Naive thymus-derived CD4-positive, alpha-beta T cell (primary cell): ENCODE measurements around the gene VTI1B. TPM values are rescaled to one million over a fixed set of nuclear protein-coding genes. Genes with fewer than 3 reads are reported as not detected.

Experiments
- ATAC-seq: fragments of 150-1000 bp; cut with Tn5 transposase; 2 replicates; pipeline ENCODE4 v1.10.0; 2021; ENCODE audit warnings: mild to moderate bottlenecking, moderate library complexity
- CTCF ChIA-PET: fragments of 350-600 bp; sonication (Branson Sonifier 250); formaldehyde crosslinking; loops from one replicate; lab custom pipeline; 2021; ENCODE audit warnings: antibody characterized with exemption; lab: Charles Lee
- POLR2A ChIA-PET: fragments of 350-600 bp; sonication (Branson Sonifier 250); formaldehyde crosslinking; loops from one replicate; lab custom pipeline; 2021; ENCODE audit warnings: antibody characterized with exemption, inconsistent platforms; lab: Charles Lee
- DNase-seq, 9 donors: peaks; one replicate each; pipeline versions ENCODE4 v3.0.0 to v3.0.0-alpha.2; 2020 to 2022; ENCODE audit warnings: mixed read lengths in 1 of 9
- H3K27ac ChIP-seq: one replicate; pipeline ENCODE4 v1.7.0; 2013; ENCODE audit warnings: mild to moderate bottlenecking, low read depth, low read length, moderate library complexity
- H3K27me3 ChIP-seq, 2 donors: one replicate each; pipeline ENCODE4 v1.7.0; 2013; ENCODE audit warnings: low read length in 2 of 2, mild to moderate bottlenecking in 2 of 2, moderate library complexity in 2 of 2; ENCODE audit not compliant: control insufficient read depth in 2 of 2, insufficient read depth in 2 of 2
- H3K36me3 ChIP-seq, 3 experiments: 1 replicate in 2 of 3; 2 replicates in 1 of 3; pipeline ENCODE4 v1.7.0; 2013; ENCODE audit warnings: low read length in 3 of 3, mild to moderate bottlenecking in 3 of 3, moderate library complexity in 1 of 3; ENCODE audit not compliant: insufficient read depth in 3 of 3, control insufficient read depth in 2 of 3
- H3K4me1 ChIP-seq, 2 donors: one replicate each; pipeline ENCODE4 v1.7.0; 2013; ENCODE audit warnings: low read length in 2 of 2, mild to moderate bottlenecking in 2 of 2, moderate library complexity in 1 of 2; ENCODE audit not compliant: control insufficient read depth in 2 of 2, insufficient read depth in 2 of 2
- H3K4me3 ChIP-seq: 2 replicates; pipeline ENCODE4 v1.7.0; 2013; ENCODE audit warnings: mild to moderate bottlenecking, low read length
- H3K9me3 ChIP-seq, 3 experiments: 1 replicate in 2 of 3; 2 replicates in 1 of 3; pipeline ENCODE4 v1.7.0; 2013; ENCODE audit warnings: low read length in 3 of 3; ENCODE audit not compliant: control insufficient read depth in 2 of 3
- H3K27ac Mint-ChIP-seq, 9 donors: one replicate each; pipeline ENCODE4 v1.8.0; 2020 to 2022; ENCODE audit warnings: mixed read lengths in 9 of 9, mild to moderate bottlenecking in 8 of 9, moderate library complexity in 5 of 9, inconsistent platforms in 2 of 9
- H3K27me3 Mint-ChIP-seq, 5 donors: one replicate each; pipeline ENCODE4 v1.8.0; 2021 to 2022; ENCODE audit warnings: mixed read lengths in 5 of 5, mild to moderate bottlenecking in 1 of 5
- H3K36me3 Mint-ChIP-seq, 5 donors: one replicate each; pipeline ENCODE4 v1.8.0; 2020 to 2022; ENCODE audit warnings: mixed read lengths in 5 of 5, mild to moderate bottlenecking in 3 of 5, inconsistent platforms in 1 of 5
- H3K4me1 Mint-ChIP-seq, 7 donors: one replicate each; pipeline ENCODE4 v1.8.0; 2020 to 2022; ENCODE audit warnings: mixed read lengths in 7 of 7, mild to moderate bottlenecking in 3 of 7, inconsistent platforms in 1 of 7
- H3K4me3 Mint-ChIP-seq, 10 donors: one replicate each; pipeline ENCODE4 v1.8.0; 2020 to 2022; ENCODE audit warnings: mild to moderate bottlenecking in 10 of 10, mixed read lengths in 10 of 10, moderate library complexity in 6 of 10, inconsistent platforms in 2 of 10
- H3K9me3 Mint-ChIP-seq, 11 donors: one replicate each; pipeline ENCODE4 v1.8.0; 2020 to 2022; ENCODE audit warnings: mixed read lengths in 11 of 11, mild to moderate bottlenecking in 4 of 11, inconsistent platforms in 1 of 11, moderate library complexity in 1 of 11
- intact Hi-C, 2 donors: fragments of 100-400 bp; cut with micrococcal nuclease; formaldehyde crosslinking; loops; one replicate each; pipeline ENCODE4 v1.15.1; 2023
- polyA plus RNA-seq, 2 donors: library from polyadenylated mRNA; unstranded; fragments of 300-500 nt; fragmentation: Illumina TruSeq; gene quantifications; one replicate each; pipeline ENCODE4 v1.2.3, GENCODE V29; 2021
- total RNA-seq, 6 experiments: library from RNA in 5 of 6; stranded (reverse) in 5 of 6; gene quantifications; 1 replicate in 5 of 6; 2 replicates in 1 of 6; pipeline ENCODE4 v1.2.3 and lab custom pipeline; 2021 to 2026

The VTI1B gene
- total and polyA plus RNA-seq, 7 experiments from 2014 or later: 49.2 to 99.7 (median 65.9) TPM

- Histone ChIP-seq H3K36me3 (peaks cover 0 to 21% (median 4%) of the 10 kb centered on the region in 3 experiments), H3K9me3 (no peaks in the 10 kb centered on the region), H3K4me1 (peaks cover 17 to 21% of the 10 kb centered on the region in 2 donors), H3K27ac (peak overlapping the region; percentile 95), H3K4me3 (peak overlapping the region; percentile 65), H3K27me3 (no peaks in the 10 kb centered on the region)
- Mint-ChIP-seq H3K4me3 (peak overlapping the region; percentile 89 to 96 (median 93)), H3K27ac (peak overlapping the region; percentile 66 to 96 (median 92)), H3K36me3 (peaks cover 0 to 10% (median 5%) of the 10 kb centered on the region in 5 donors), H3K9me3 (no peaks in the 10 kb centered on the region), H3K27me3 (no peaks in the 10 kb centered on the region), H3K4me1 (peaks cover 20 to 57% (median 50%) of the 10 kb centered on the region in 7 donors)
- ChIA-PET POLR2A (interaction anchor here (0.6 to 3.1 kb wide), 5 partner anchors 17 to 75 kb away, joined by 3 to 14 read pairs (median 7); partner anchors contain the start of genes PIGH and RDH11), CTCF (interaction anchor here (1.1 kb wide), 1 partner anchor 29 kb away, joined by 3 read pairs; no protein-coding TSS in a partner anchor)
- intact Hi-C loops: loop anchor here (2.0 kb wide), 3 partner anchors 30 to 1936 kb away; partner anchors contain the start of genes PIGH (in 1 of the 2) and SUSD6 (in 1 of the 2)
- no peak for DNase-seq
- ATAC-seq: no peak
These were observed 769 bp upstream of the VTI1B start for GRCh38 chr14:67675219-67675582.

GRCh38 chr14:67674139-67674479, 323 bp downstream of the VTI1B start:
- POLR2A ChIA-PET: interaction anchor here (0.6 to 3.1 kb wide), 6 partner anchors 8 to 74 kb away, joined by 3 to 14 read pairs (median 6); partner anchors contain the start of genes PIGH and RDH11
- no peaks in the 10 kb centered on the region for H3K9me3 ChIP-seq
- H3K4me3 Mint-ChIP-seq: peak overlapping the region; percentile 91 to 96 (median 93)
- H3K9me3 Mint-ChIP-seq: no peaks in the 10 kb centered on the region
- H3K27me3 ChIP-seq: no peaks in the 10 kb centered on the region
- peak overlapping the region; percentile 76 to 96 (median 88) for H3K27ac Mint-ChIP-seq
- no peaks in the 10 kb centered on the region for H3K27me3 Mint-ChIP-seq
- H3K4me3 ChIP-seq: peak overlapping the region; percentile 65
- H3K4me1 ChIP-seq: peaks cover 17 to 21% of the 10 kb centered on the region in 2 donors
- ATAC-seq: peak; percentile 71
- intact Hi-C loops: loop anchor here (1.0 to 2.0 kb wide), 12 partner anchors 21 to 1937 kb away; partner anchors contain the start of genes ATP6V1D (in 2 of the 2), PIGH (in 2 of the 2), RDH11 (in 2 of the 2) and ARG2 (in 1 of the 2)
- H3K36me3 Mint-ChIP-seq: peaks cover 0 to 10% (median 5%) of the 10 kb centered on the region in 5 donors
- H3K27ac ChIP-seq: peak overlapping the region; percentile 95
- H3K4me1 Mint-ChIP-seq: peaks cover 25 to 67% (median 61%) of the 10 kb centered on the region in 7 donors
- H3K36me3 ChIP-seq: peaks cover 0 to 21% (median 4%) of the 10 kb centered on the region in 3 experiments
- CTCF ChIA-PET: interaction anchor here (1.1 to 1.9 kb wide), 2 partner anchors 30 to 55 kb away, joined by 3 to 8 read pairs; no protein-coding TSS in a partner anchor
- peak in 3 of 9 donors; percentile 45 to 72 (median 48) for DNase-seq

DNA sequence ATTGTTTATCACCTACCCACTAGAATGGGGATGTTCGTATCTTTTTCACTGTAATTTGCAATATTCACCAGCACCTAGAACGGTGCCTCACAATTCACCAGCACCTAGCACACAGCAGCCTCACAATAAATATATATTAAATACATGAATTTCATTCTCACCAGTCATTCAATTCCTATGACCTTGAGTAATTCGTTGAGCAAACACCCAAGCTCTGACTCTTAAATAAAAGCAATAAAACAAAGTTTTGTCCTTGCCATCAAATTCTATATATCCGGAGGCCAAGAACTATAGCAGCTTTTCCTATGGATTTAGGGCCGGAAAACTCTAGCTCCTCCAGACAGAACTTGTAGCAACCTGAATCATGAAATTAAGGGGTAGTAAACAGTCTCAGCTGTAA, 981 bp downstream of the VTI1B start:
- no peaks in the 10 kb centered on the region for H3K9me3 Mint-ChIP-seq
- Histone ChIP-seq H3K27me3 (no peaks in the 10 kb centered on the region), H3K27ac (peak overlapping the region; percentile 95), H3K36me3 (peaks cover 0 to 18% (median 4%) of the 10 kb centered on the region in 3 experiments), H3K4me1 (peaks cover 17 to 25% of the 10 kb centered on the region in 2 donors), H3K4me3 (peak overlapping the region; percentile 65), H3K9me3 (no peaks in the 10 kb centered on the region)
- H3K4me3 Mint-ChIP-seq: peak overlapping the region; percentile 91 to 96 (median 93)
- CTCF ChIA-PET: interaction anchor here (1.6 to 1.9 kb wide), 2 partner anchors 31 to 55 kb away, joined by 7 to 8 read pairs; no protein-coding TSS in a partner anchor
- no peaks in the 10 kb centered on the region for H3K27me3 Mint-ChIP-seq
- H3K27ac Mint-ChIP-seq: peak overlapping the region; percentile 76 to 96 (median 88)
- peaks cover 29 to 73% (median 66%) of the 10 kb centered on the region in 7 donors for H3K4me1 Mint-ChIP-seq
- H3K36me3 Mint-ChIP-seq: peaks cover 0 to 6% (median 5%) of the 10 kb centered on the region in 5 donors
- DNase-seq: no peak
- intact Hi-C loops: no loop called here
- ATAC-seq: no peak
- POLR2A ChIA-PET: interaction anchor here (0.7 to 3.1 kb wide), 4 partner anchors 11 to 73 kb away, joined by 3 to 14 read pairs (median 6); partner anchors contain the start of gene PIGH

DNA sequence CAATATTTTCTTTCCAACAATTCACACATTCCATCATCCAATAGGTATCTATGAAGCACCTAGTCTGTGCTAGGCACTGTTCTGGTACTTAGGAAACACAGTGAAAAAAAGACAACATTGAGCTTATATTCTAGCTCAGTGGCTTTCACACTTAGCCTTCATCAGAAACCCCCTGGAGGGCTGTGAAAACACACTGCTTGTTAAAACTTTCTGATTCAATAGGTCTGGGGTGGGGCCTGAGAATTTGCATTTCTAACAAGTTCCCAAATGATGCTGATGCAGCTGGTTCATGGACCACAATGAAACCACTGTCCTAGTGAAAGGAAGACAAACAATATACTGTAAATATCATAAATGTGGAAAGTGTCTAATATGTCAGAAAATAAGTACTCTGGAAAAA, 5.9 kb downstream of the VTI1B start:
- H3K27ac ChIP-seq: no peak overlapping the region
- Mint-ChIP-seq H3K9me3 (no peaks in the 10 kb centered on the region), H3K4me1 (peaks cover 40 to 86% (median 71%) of the 10 kb centered on the region in 7 donors), H3K4me3 (peak overlapping the region in 1 of 10 donors; percentile 4), H3K27me3 (no peaks in the 10 kb centered on the region), H3K36me3 (peaks cover 0 to 8% (median 0%) of the 10 kb centered on the region in 5 donors), H3K27ac (peak overlapping the region in 5 of 9 donors; percentile 3 to 78 (median 64))
- intact Hi-C loops: loop anchor here in 1 of 2 donors (5.0 kb wide), 1 partner anchor 141 kb away; no protein-coding TSS in a partner anchor
- no peaks in the 10 kb centered on the region for H3K36me3 ChIP-seq
- ATAC-seq: peak; percentile 64
- POLR2A ChIA-PET: interaction anchor here (0.5 to 0.7 kb wide), 2 partner anchors 29 to 1271 kb away, joined by 3 read pairs; no protein-coding TSS in a partner anchor
- no peaks in the 10 kb centered on the region for H3K27me3 ChIP-seq
- H3K9me3 ChIP-seq: no peaks in the 10 kb centered on the region
- DNase-seq: no peak
- no peak overlapping the region for H3K4me3 ChIP-seq
- peaks cover 16 to 17% of the 10 kb centered on the region in 2 donors for H3K4me1 ChIP-seq
- CTCF ChIA-PET: interaction anchor here (1.2 to 1.6 kb wide), 3 partner anchors 14 to 241 kb away, joined by 3 to 6 read pairs (median 4); no protein-coding TSS in a partner anchor

- H3K27ac Mint-ChIP-seq: peak overlapping the region; percentile 14 to 88 (median 58)
- POLR2A ChIA-PET: interaction anchor here (0.7 to 1.3 kb wide), 2 partner anchors 7 to 13 kb away, joined by 3 to 4 read pairs; no protein-coding TSS in a partner anchor
- ATAC-seq: peak; percentile 88
These were observed 7.5 kb downstream of the VTI1B start for GRCh38 chr14:67666750-67667449.

More at GRCh38 chr14:67666750-67667449, 7.5 kb downstream of the VTI1B start:
- H3K4me1 Mint-ChIP-seq: peaks cover 32 to 75% (median 63%) of the 10 kb centered on the region in 7 donors
- Histone ChIP-seq H3K9me3 (no peaks in the 10 kb centered on the region), H3K36me3 (no peaks in the 10 kb centered on the region), H3K4me3 (no peak overlapping the region), H3K27me3 (no peaks in the 10 kb centered on the region), H3K4me1 (peaks cover 5 to 7% of the 10 kb centered on the region in 2 donors), H3K27ac (no peak overlapping the region)
- peaks cover 0 to 12% (median 2%) of the 10 kb centered on the region in 5 donors for H3K36me3 Mint-ChIP-seq
- CTCF ChIA-PET: interaction anchor here (0.5 to 2.9 kb wide), 12 partner anchors 18 to 240 kb away, joined by 3 to 20 read pairs (median 4); partner anchors contain the start of genes ARG2 and PIGH
- H3K9me3 Mint-ChIP-seq: no peaks in the 10 kb centered on the region
- intact Hi-C loops: loop anchor here (1.0 to 5.0 kb wide), 9 partner anchors 37 to 240 kb away; partner anchors contain the start of gene PIGH (in 2 of the 2)
- peak overlapping the region in 2 of 10 donors; percentile 21 to 23 for H3K4me3 Mint-ChIP-seq
- H3K27me3 Mint-ChIP-seq: no peaks in the 10 kb centered on the region
- DNase-seq: peak in 7 of 9 donors; percentile 43 to 64 (median 52)
